H1 (cell line): ENCODE results near the gene ATP6V1G3. TPM values are rescaled to one million over a fixed set of nuclear protein-coding genes. Genes with fewer than 3 reads are reported as not detected.
A peak's percentile ranks its signal among the peaks of the same experiment; 100 is the strongest.

Experiments used
- CTCF ChIA-PET: fragments of 300-600 bp; sonication (Branson Sonifier 250); formaldehyde crosslinking; loops from one replicate; lab custom pipeline; 2021; ENCODE audit not compliant: partially characterized antibody; lab: Charles Lee
- POLR2A ChIA-PET: fragments of 300-600 bp; sonication (Branson Sonifier 250); formaldehyde crosslinking; loops from one replicate; lab custom pipeline; 2021; ENCODE audit warnings: inconsistent platforms; ENCODE audit not compliant: partially characterized antibody; lab: Charles Lee
- DNase-seq, 2 experiments: peaks; one replicate each; pipeline versions ENCODE4 v3.0.0 to v3.0.0-alpha.2; 2010 to 2022; ENCODE audit warnings: low spot score in 2 of 2, low read depth in 1 of 2, mixed read lengths in 1 of 2
- FAIRE-seq: peaks from 2 replicates; lab custom pipeline; 2011; peaks lifted over from hg19 to GRCh38; lab: Jason Lieb, UNC
- H2AFZ ChIP-seq: 2 replicates; pipeline ENCODE4 v1.8.1; 2012; ENCODE audit warnings: low read length, inconsistent platforms
- H2AK5ac ChIP-seq: 2 replicates; pipeline ENCODE4 v1.6.1; 2013; ENCODE audit warnings: low read depth, low read length
- H2BK120ac ChIP-seq: replicated peaks from 2 replicates; pipeline ENCODE3; 2013; ENCODE audit warnings: low read depth, low read length, inconsistent platforms
- H2BK12ac ChIP-seq: 2 replicates; pipeline ENCODE4 v1.6.1; 2013; ENCODE audit warnings: low read depth, low read length
- H2BK15ac ChIP-seq: 2 replicates; pipeline ENCODE4 v1.6.1; 2013; ENCODE audit warnings: low read length
- H2BK20ac ChIP-seq: 2 replicates; pipeline ENCODE4 v1.6.1; 2013; ENCODE audit warnings: low read length
- H2BK5ac ChIP-seq: 2 replicates; pipeline ENCODE4 v1.6.1; 2013; ENCODE audit warnings: low read depth, low read length
- H3K14ac ChIP-seq: 2 replicates; pipeline ENCODE4 v1.6.1; 2013; ENCODE audit warnings: inconsistent platforms; ENCODE audit not compliant: insufficient read length
- H3K18ac ChIP-seq: 2 replicates; pipeline ENCODE4 v1.6.1; 2013; ENCODE audit warnings: low read length; ENCODE audit errors: extremely low read depth
- H3K23ac ChIP-seq: 2 replicates; pipeline ENCODE4 v1.6.1; 2013; ENCODE audit warnings: inconsistent platforms; ENCODE audit not compliant: insufficient read length
- H3K23me2 ChIP-seq: 2 replicates; pipeline ENCODE4 v1.6.1; 2013; ENCODE audit warnings: low read depth, low read length
- H3K27ac ChIP-seq: 2 replicates; pipeline ENCODE4 v1.6.1; 2011; ENCODE audit warnings: low read depth, low read length, inconsistent platforms
- H3K27me3 ChIP-seq, 4 experiments: replicated peaks in 1 of 4; 1 replicate in 1 of 4; 2 replicates in 3 of 4; pipeline versions ENCODE4 v1.6.1 to v1.8.1; 2011 to 2013; ENCODE audit warnings: low read length in 3 of 4, mild to moderate bottlenecking in 3 of 4, inconsistent platforms in 2 of 4, mixed read lengths in 2 of 4, moderate library complexity in 1 of 4; ENCODE audit not compliant: control insufficient read depth in 3 of 4, insufficient read depth in 3 of 4; ENCODE audit errors: extremely low read depth in 1 of 4
- H3K36me3 ChIP-seq, 4 experiments: 2 replicates each; pipeline versions ENCODE4 v1.6.1 to v1.8.1; 2011 to 2013; ENCODE audit warnings: mild to moderate bottlenecking in 4 of 4, low read length in 3 of 4, moderate library complexity in 2 of 4, control low read depth in 1 of 4, inconsistent platforms in 1 of 4; ENCODE audit not compliant: insufficient read depth in 4 of 4, control insufficient read depth in 2 of 4
- H3K4ac ChIP-seq: replicated peaks from 2 replicates; pipeline ENCODE3; 2013; ENCODE audit warnings: low read length, low read depth, mixed read lengths, inconsistent platforms; ENCODE audit not compliant: insufficient read length
- H3K4me1 ChIP-seq, 4 experiments: replicated peaks in 1 of 4; 1 replicate in 1 of 4; 2 replicates in 3 of 4; pipeline versions ENCODE4 v1.6.1 to v1.8.1; 2011 to 2013; ENCODE audit warnings: low read length in 3 of 4, inconsistent platforms in 2 of 4, mixed read lengths in 1 of 4; ENCODE audit not compliant: insufficient read depth in 4 of 4, control insufficient read depth in 3 of 4
- H3K4me2 ChIP-seq, 2 experiments: 2 replicates each; pipeline versions ENCODE4 v1.6.1 to v1.8.1; 2011 to 2013; ENCODE audit warnings: low read depth in 2 of 2, low read length in 2 of 2, control low read depth in 1 of 2, inconsistent platforms in 1 of 2, mild to moderate bottlenecking in 1 of 2; ENCODE audit not compliant: insufficient read depth in 1 of 2
- H3K4me3 ChIP-seq, 4 experiments: fragments of 200-600, 300-600 bp in 1 of 4; sonication (generic), shearing (Covaris generic), sonication (Bioruptor Twin) in 1 of 4; 2 replicates each; pipeline versions ENCODE4 v1.5.1 to v1.8.1; 2011 to 2016; ENCODE audit warnings: low read length in 4 of 4, low read depth in 3 of 4, control low read depth in 2 of 4, inconsistent platforms in 2 of 4, mild to moderate bottlenecking in 2 of 4, mixed read lengths in 1 of 4, moderate library complexity in 1 of 4; ENCODE audit not compliant: insufficient read depth in 2 of 4; ENCODE audit errors: extremely low read depth in 1 of 4
- H3K56ac ChIP-seq: replicated peaks from 2 replicates; pipeline ENCODE3; 2013; ENCODE audit warnings: low read depth, mild to moderate bottlenecking, mixed read lengths, low read length, inconsistent platforms; ENCODE audit not compliant: insufficient read length
- H3K79me1 ChIP-seq: 2 replicates; pipeline ENCODE4 v1.6.1; 2013; ENCODE audit warnings: low read depth, low read length, control low read depth
- H3K79me2 ChIP-seq, 2 experiments: 2 replicates each; pipeline versions ENCODE4 v1.6.1 to v1.8.1; 2012 to 2013; ENCODE audit warnings: low read length in 2 of 2, mild to moderate bottlenecking in 2 of 2, inconsistent platforms in 1 of 2; ENCODE audit not compliant: insufficient read depth in 2 of 2, control insufficient read depth in 1 of 2
- H3K9ac ChIP-seq, 4 experiments: replicated peaks in 1 of 4; 1 replicate in 1 of 4; 2 replicates in 3 of 4; pipeline versions ENCODE4 v1.6.1 to v1.8.1; 2011 to 2013; ENCODE audit warnings: low read depth in 3 of 4, low read length in 3 of 4, control low read depth in 2 of 4, mild to moderate bottlenecking in 2 of 4, moderate library complexity in 2 of 4, inconsistent platforms in 1 of 4; ENCODE audit errors: extremely low read depth in 1 of 4
- H3K9me3 ChIP-seq, 2 experiments: 2 replicates each; pipeline versions ENCODE4 v1.6.1 to v1.8.1; 2012 to 2013; ENCODE audit warnings: mild to moderate bottlenecking in 2 of 2, moderate library complexity in 2 of 2, control low read depth in 1 of 2, inconsistent platforms in 1 of 2, low read depth in 1 of 2, low read length in 1 of 2, mixed read lengths in 1 of 2; ENCODE audit not compliant: insufficient read depth in 2 of 2
- H4K20me1 ChIP-seq, 2 experiments: replicated peaks in 1 of 2; 2 replicates each; pipeline versions ENCODE3 to v1.8.1; 2011 to 2013; ENCODE audit warnings: inconsistent platforms in 2 of 2, low read length in 2 of 2, mild to moderate bottlenecking in 1 of 2; ENCODE audit not compliant: insufficient read depth in 2 of 2, control insufficient read depth in 1 of 2
- H4K5ac ChIP-seq: 2 replicates; pipeline ENCODE4 v1.6.1; 2013; ENCODE audit warnings: low read length, low read depth, mixed read lengths, inconsistent platforms; ENCODE audit not compliant: insufficient read length
- H4K8ac ChIP-seq: 2 replicates; pipeline ENCODE4 v1.8.0; 2013; ENCODE audit warnings: mild to moderate bottlenecking, moderate library complexity, low read length, inconsistent platforms; ENCODE audit not compliant: insufficient read depth; ENCODE audit errors: extremely low read depth
- H4K91ac ChIP-seq: replicated peaks from 2 replicates; pipeline ENCODE3; 2013; ENCODE audit warnings: low read length, mixed read lengths, inconsistent platforms; ENCODE audit not compliant: insufficient read length
- ATF2 ChIP-seq: IDR thresholded peaks from 2 replicates; pipeline ENCODE4 v1.6.1; 2012; ENCODE audit warnings: low read length, inconsistent platforms
- CHD1 ChIP-seq: IDR thresholded peaks from 2 replicates; pipeline ENCODE4 v1.6.1; 2012; ENCODE audit warnings: low read depth, low read length, improper control_type of control experiment
- CTCF ChIP-seq, 3 experiments: IDR thresholded peaks; 1 replicate in 2 of 3; 2 replicates in 1 of 3; pipeline versions ENCODE4 v1.5.1 to v1.6.1; 2011; ENCODE audit warnings: low read length in 3 of 3, mild to moderate bottlenecking in 3 of 3, inconsistent platforms in 2 of 3, low read depth in 1 of 3, moderate library complexity in 1 of 3; ENCODE audit not compliant: insufficient read depth in 1 of 3; ENCODE audit errors: control extremely low read depth in 1 of 3
- RAD21 ChIP-seq, 2 experiments: IDR thresholded peaks in 1 of 2; conservative IDR thresholded peaks in 1 of 2; 2 replicates each; pipeline ENCODE4 v1.6.1; 2011; ENCODE audit warnings: low read depth in 2 of 2, low read length in 2 of 2, improper control_type of control experiment in 1 of 2, inconsistent platforms in 1 of 2, mild to moderate bottlenecking in 1 of 2, moderate library complexity in 1 of 2
- WGBS, 2 experiments: shearing (Covaris generic) in 1 of 2; methylation state at CpG; one replicate each; pipeline versions ENCODE4 v1.1.6 to v1.1.7; 2013 to 2015; ENCODE audit warnings: low lambda C conversion rate in 2 of 2, mixed read lengths in 2 of 2, inconsistent platforms in 1 of 2, low coverage in 1 of 2, missing lambda C conversion rate in 1 of 2; ENCODE audit not compliant: insufficient replicate concordance in 2 of 2, insufficient coverage in 1 of 2, insufficient read length in 1 of 2; ENCODE audit errors: extremely low coverage in 1 of 2, missing lambda C conversion rate in 1 of 2; 5-methylcytosine and 5-hydroxymethylcytosine counted together
- polyA plus RNA-seq, 7 experiments: library from polyadenylated mRNA; depleted of rRNA in 3 of 7; stranded (reverse) in 5 of 7; unstranded in 2 of 7; fragments of >200 nt in 5 of 7; fragments of 200-250 nt in 2 of 7; gene quantifications; 1 replicate in 5 of 7; 2 replicates in 1 of 7; 4 replicates in 1 of 7; pipeline versions ENCODE4 v1.2.1 to v1.2.3, GENCODE V29; 2011 to 2013; ENCODE audit warnings: missing spikeins in 2 of 7, mixed read lengths in 2 of 7
- total RNA-seq: library from RNA; stranded (reverse); fragmentation: NEBNext Ultra II Directional; extraction: Animal tissue kit (Norgen Biotek cat#: 25700); gene quantifications from 2 replicates; pipeline ENCODE4 v1.2.1, GENCODE V29; 2021

Gene ATP6V1G3
- total and polyA plus RNA-seq, 2 of the 8 experiments (the other 6 are each of a cell fraction or from before 2014, with no cell fraction given): not detected

- TF ChIP-seq CHD1 (no peak), ATF2 (no peak), CTCF (IDR thresholded peaks at IDR 0.05; ENCODE audit: control extremely low read depth in 1 of 3, insufficient read depth in 1 of 3, low read depth in 1 of 3, low read length in 3 of 3) (peak in 1 of 3 experiments; percentile 46; a peak in 2 of 4 replicates), RAD21 (IDR thresholded peaks at IDR 0.05 in 1 of 2, conservative IDR thresholded peaks at IDR 0.05 in 1 of 2; ENCODE audit: low read depth in 2 of 2, low read length in 2 of 2) (peak in 1 of 2 experiments; percentile 15; a peak in 1 of 4 replicates)
- TF ChIP-seq, all 59 proteins: peak for 2
- H2BK20ac ChIP-seq: no peak overlapping the region
- CTCF ChIA-PET: interaction anchor here (1.7 kb wide), 1 partner anchor 1184 kb away, joined by 4 read pairs; no protein-coding TSS in a partner anchor
- H3K9me3 ChIP-seq: peaks cover 0 to 4% of the 10 kb centered on the region in 2 experiments; a peak in 1 of 4 replicates
- 0 out of 2 replicates have a peak, but pooled peaks cover 2% of the 10 kb centered on the region for H3K23me2 ChIP-seq
- no peak overlapping the region for H3K18ac ChIP-seq
- H3K4ac ChIP-seq: no peak overlapping the region
- no peaks in the 10 kb centered on the region for H3K79me2 ChIP-seq
- no peaks in the 10 kb centered on the region for H3K36me3 ChIP-seq
- H3K4me3 ChIP-seq: no peak overlapping the region
- POLR2A ChIA-PET: no interaction called here
- H3K56ac ChIP-seq: no peak overlapping the region
- H4K8ac ChIP-seq: no peak overlapping the region; the same call in 1 of the 2 replicates
- H2BK5ac ChIP-seq: no peak overlapping the region
- no peak for DNase-seq
- no peak overlapping the region for H3K9ac ChIP-seq
- H3K79me1 ChIP-seq: no peaks in the 10 kb centered on the region
- WGBS, 2 experiments: 98% methylated on average over 13 of the region's 26 CpGs; no CpG with 5 or more reads in 1 of the 2 experiments
- H2BK120ac ChIP-seq: no peak overlapping the region
- no peak overlapping the region for H2AK5ac ChIP-seq
- H3K23ac ChIP-seq: no peak overlapping the region
- H4K20me1 ChIP-seq: no peaks in the 10 kb centered on the region
- H2AFZ ChIP-seq: no peak overlapping the region
- H4K91ac ChIP-seq: no peak overlapping the region
- no peak overlapping the region for H4K5ac ChIP-seq
- H2BK12ac ChIP-seq: no peak overlapping the region
- H3K4me2 ChIP-seq: no peak overlapping the region
- H3K27ac ChIP-seq: no peak overlapping the region
- no peaks in the 10 kb centered on the region for H3K27me3 ChIP-seq
- FAIRE-seq: no peak
- H3K14ac ChIP-seq: no peak overlapping the region
- H2BK15ac ChIP-seq: no peak overlapping the region
- no peaks in the 10 kb centered on the region for H3K4me1 ChIP-seq
Measured at GRCh38 chr1:198584163-198584562, 43.7 kb upstream of the ATP6V1G3 start.
